Astrocyte of the cerebellum (primary cell): ENCODE data around the gene GPC5.

Experiments used
- DNase-seq: peaks from one replicate; pipeline ENCODE4 v3.0.0-alpha.2; 2011; ENCODE audit warnings: low read depth
- H3K4me3 ChIP-seq: 2 replicates; pipeline ENCODE4 v1.5.1; 2011; ENCODE audit warnings: mild to moderate bottlenecking, low read depth, low read length, moderate library complexity
- CTCF ChIP-seq: IDR thresholded peaks from 2 replicates; pipeline ENCODE4 v1.5.1; 2012; ENCODE audit warnings: low read length, low read depth, moderate library complexity, mild to moderate bottlenecking; ENCODE audit errors: missing control alignments
- in situ Hi-C: cut with HindIII; loops from 2 replicates; pipeline ENCODE4 v1.10.0; 2017; ENCODE audit warnings: low sequenced_read_pairs

The GPC5 gene

GRCh38 chr13:91878491-91878890 lies 480.1 kb downstream of the GPC5 start:
- H3K4me3 ChIP-seq: no peak overlapping the region
- DNase-seq: no peak
- in situ Hi-C loops: no loop called here
- TF ChIP-seq CTCF: no peak

GRCh38 chr13:91879360-91879759 lies 480.9 kb downstream of the GPC5 start:
- no peak for DNase-seq
- TF ChIP-seq CTCF: no peak
- in situ Hi-C loops: no loop called here
- H3K4me3 ChIP-seq: no peak overlapping the region

GRCh38 chr13:91882918-91883317 lies 484.5 kb downstream of the GPC5 start:
- TF ChIP-seq CTCF: no peak
- in situ Hi-C loops: no loop called here
- DNase-seq: no peak

GRCh38 chr13:91889641-91890040 lies 491.2 kb downstream of the GPC5 start:
- no peak for TF ChIP-seq CTCF
- in situ Hi-C loops: no loop called here
- DNase-seq: no peak
- no peak overlapping the region for H3K4me3 ChIP-seq

More at GRCh38 chr13:91882918-91883317, 484.5 kb downstream of the GPC5 start:
- H3K4me3 ChIP-seq: no peak overlapping the region

- H3K4me3 ChIP-seq: no peak overlapping the region
- no peak for TF ChIP-seq CTCF
- DNase-seq: no peak
- in situ Hi-C loops: no loop called here
Observed at GRCh38 chr13:91891141-91891540, 492.7 kb downstream of the GPC5 start.

- no peak overlapping the region for H3K4me3 ChIP-seq
- in situ Hi-C loops: no loop called here
- no peak for TF ChIP-seq CTCF
- no peak for DNase-seq
Observed at GRCh38 chr13:91893040-91893439, 494.6 kb downstream of the GPC5 start.

GRCh38 chr13:91894316-91894715 lies 495.9 kb downstream of the GPC5 start:
- TF ChIP-seq CTCF: no peak
- in situ Hi-C loops: no loop called here
- DNase-seq: peak; percentile 8
- H3K4me3 ChIP-seq: no peak overlapping the region
